IMR-90 (cell line): ENCODE data around the gene DDX20. TPM values are rescaled to one million over a fixed set of nuclear protein-coding genes. Genes with fewer than 3 reads are reported as not detected.

ENCODE experiments used
- ATAC-seq: fragments of 200-7000 bp; cut with Tn5 transposase; 2 replicates; pipeline ENCODE4 v1.9.1; 2020; ENCODE audit warnings: low read depth, mild to moderate bottlenecking, moderate library complexity
- BruUV-seq: library from RNA; stranded (reverse); fragments of 400-500 nt; replicated peaks from 2 replicates; lab custom pipeline; 2021; lab: Mats Ljungman, UMichigan
- CTCF ChIA-PET: fragments of 300-600 bp; formaldehyde crosslinking; extraction: SDS; loops from one replicate; lab custom pipeline; 2021; ENCODE audit warnings: antibody characterized with exemption; lab: Yijun Ruan, JAX
- POLR2A ChIA-PET: fragments of 300-600 bp; sonication (Branson Sonifier 250); formaldehyde crosslinking; loops from one replicate; lab custom pipeline; 2022; ENCODE audit warnings: antibody characterized with exemption; ENCODE audit not compliant: unreplicated experiment; lab: Charles Lee
- DNase-seq: peaks from one replicate; pipeline ENCODE4 v3.0.0; 2013
- H2AFZ ChIP-seq: replicated peaks from 2 replicates; pipeline ENCODE3; 2013; ENCODE audit warnings: low read length, mild to moderate bottlenecking; ENCODE audit not compliant: poor library complexity
- H2AK5ac ChIP-seq: 2 replicates; pipeline ENCODE4 v1.6.1; 2013; ENCODE audit warnings: low read depth, low read length, inconsistent platforms
- H2AK9ac ChIP-seq: replicated peaks from 2 replicates; pipeline ENCODE3; 2013; ENCODE audit warnings: mild to moderate bottlenecking, low read depth, low read length, moderate library complexity; ENCODE audit not compliant: poor library complexity
- H2BK120ac ChIP-seq: 2 replicates; pipeline ENCODE4 v1.6.1; 2013; ENCODE audit warnings: low read depth, low read length, inconsistent platforms
- H2BK15ac ChIP-seq: 3 replicates; pipeline ENCODE4 v1.6.1; 2013; ENCODE audit warnings: low read depth, low read length, inconsistent platforms
- H2BK20ac ChIP-seq: 2 replicates; pipeline ENCODE4 v1.6.1; 2013; ENCODE audit warnings: low read depth, mild to moderate bottlenecking, inconsistent platforms, low read length, moderate library complexity
- H2BK5ac ChIP-seq: 2 replicates; pipeline ENCODE4 v1.6.1; 2013; ENCODE audit warnings: mild to moderate bottlenecking, low read depth, low read length, inconsistent platforms; ENCODE audit not compliant: poor library complexity, severe bottlenecking
- H3K14ac ChIP-seq: replicated peaks from 2 replicates; pipeline ENCODE4 v1.6.1; 2013; ENCODE audit warnings: low read depth, low read length, inconsistent platforms
- H3K18ac ChIP-seq: 2 replicates; pipeline ENCODE4 v1.6.1; 2013; ENCODE audit warnings: low read depth, low read length, control low read depth
- H3K23ac ChIP-seq: 2 replicates; pipeline ENCODE4 v1.6.1; 2013; ENCODE audit warnings: low read depth, low read length, inconsistent platforms
- H3K27ac ChIP-seq: 2 replicates; pipeline ENCODE4 v1.5.1; 2013; ENCODE audit warnings: mild to moderate bottlenecking, control low read depth, low read length; ENCODE audit not compliant: insufficient read depth
- H3K27me3 ChIP-seq: 2 replicates; pipeline ENCODE4 v1.6.1; 2013; ENCODE audit warnings: low read length; ENCODE audit not compliant: control insufficient read depth, insufficient read depth
- H3K36me3 ChIP-seq: 2 replicates; pipeline ENCODE4 v1.6.1; 2013; ENCODE audit warnings: low read length, mixed read lengths; ENCODE audit not compliant: control insufficient read depth, insufficient read depth
- H3K4ac ChIP-seq: 2 replicates; pipeline ENCODE4 v1.6.1; 2013; ENCODE audit warnings: low read depth, low read length, inconsistent platforms
- H3K4me1 ChIP-seq: 2 replicates; pipeline ENCODE4 v1.6.1; 2013; ENCODE audit warnings: low read length, mixed read lengths; ENCODE audit not compliant: control insufficient read depth, insufficient read depth
- H3K4me2 ChIP-seq: 2 replicates; pipeline ENCODE4 v1.6.1; 2013; ENCODE audit warnings: low read depth, mild to moderate bottlenecking, control low read depth, low read length, moderate library complexity
- H3K4me3 ChIP-seq: 2 replicates; pipeline ENCODE4 v1.5.1; 2013; ENCODE audit warnings: low read depth, mild to moderate bottlenecking, control low read depth, low read length, moderate library complexity; ENCODE audit not compliant: insufficient read depth
- H3K56ac ChIP-seq: 2 replicates; pipeline ENCODE4 v1.6.1; 2013; ENCODE audit warnings: low read length, inconsistent platforms; ENCODE audit not compliant: insufficient read depth; ENCODE audit errors: extremely low read depth
- H3K79me1 ChIP-seq, 2 experiments: 2 replicates each; pipeline ENCODE4 v1.6.1; 2013; ENCODE audit warnings: low read length in 2 of 2, inconsistent platforms in 1 of 2, low read depth in 1 of 2
- H3K9ac ChIP-seq: 2 replicates; pipeline ENCODE4 v1.6.1; 2013; ENCODE audit warnings: low read depth, low read length, control low read depth
- H3K9me1 ChIP-seq: 2 replicates; pipeline ENCODE4 v1.6.1; 2013; ENCODE audit warnings: low read length, inconsistent platforms; ENCODE audit not compliant: insufficient read depth
- H3K9me3 ChIP-seq: 2 replicates; pipeline ENCODE4 v1.6.1; 2013; ENCODE audit warnings: low read length; ENCODE audit not compliant: control insufficient read depth, insufficient read depth
- H4K20me1 ChIP-seq: 2 replicates; pipeline ENCODE4 v1.6.1; 2013; ENCODE audit warnings: low read length, inconsistent platforms; ENCODE audit not compliant: insufficient read depth
- H4K5ac ChIP-seq: 2 replicates; pipeline ENCODE4 v1.6.1; 2013; ENCODE audit warnings: mild to moderate bottlenecking, low read depth, low read length, control low read depth
- H4K8ac ChIP-seq, 2 experiments: 2 replicates each; pipeline ENCODE4 v1.6.1; 2013; ENCODE audit warnings: low read depth in 2 of 2, low read length in 2 of 2, control low read depth in 1 of 2, inconsistent platforms in 1 of 2
- H4K91ac ChIP-seq: 2 replicates; pipeline ENCODE4 v1.6.1; 2013; ENCODE audit warnings: low read depth, low read length, inconsistent platforms; ENCODE audit not compliant: insufficient read depth
- CEBPB ChIP-seq: IDR thresholded peaks from 2 replicates; pipeline ENCODE4 v1.6.1; 2012; ENCODE audit warnings: low read depth, low read length, improper control_type of control experiment
- CHD1 ChIP-seq: IDR thresholded peaks from 2 replicates; pipeline ENCODE4 v1.6.1; 2012; ENCODE audit warnings: low read depth, low read length, improper control_type of control experiment
- RFX5 ChIP-seq: IDR thresholded peaks from 2 replicates; pipeline ENCODE4 v1.8.0; 2012; ENCODE audit warnings: low read depth, mild to moderate bottlenecking, low read length, moderate library complexity
- WGBS, 2 experiments: methylation state at CpG; one replicate each; pipeline versions ENCODE4 v1.1.5 to v1.1.7; 2013; ENCODE audit warnings: missing lambda C conversion rate in 2 of 2; ENCODE audit not compliant: insufficient read length in 1 of 2; ENCODE audit errors: extremely low coverage in 2 of 2; 5-methylcytosine and 5-hydroxymethylcytosine counted together
- dilution Hi-C: fragments of 300-500 bp; cut with HindIII; formaldehyde crosslinking; loops from one replicate; pipeline ENCODE4 v1.14.3; 2018; ENCODE audit warnings: low sequenced_read_pairs; ENCODE audit not compliant: unreplicated experiment
- in situ Hi-C: fragments of 300-500 bp; cut with MboI; formaldehyde crosslinking; loops from 3 replicates; pipeline ENCODE4 v1.14.3; 2019; ENCODE audit warnings: low sequenced_read_pairs, inconsistent platforms, mixed read lengths
- intact Hi-C: fragments of 100-400 bp; cut with micrococcal nuclease; formaldehyde crosslinking; loops from 2 replicates; pipeline ENCODE4 v1.10.0; 2022
- polyA plus RNA-seq, 3 experiments: library from polyadenylated mRNA; depleted of rRNA; stranded (reverse); fragments of >200 nt; gene quantifications; 2 replicates each; pipeline ENCODE4 v1.2.3, GENCODE V29; 2012; ENCODE audit warnings: low replicate concordance in 1 of 3
- total RNA-seq: library from RNA; depleted of rRNA; stranded (reverse); fragments of >200 nt; gene quantifications from 2 replicates; pipeline ENCODE4 v1.2.3, GENCODE V29; 2012
- TF ChIP-seq, protein P1 (sequence below): fragments of 150-350 bp; IDR thresholded peaks from 2 replicates; pipeline ENCODE4 v1.6.1; 2016; ENCODE audit warnings: low read depth, mild to moderate bottlenecking, low read length, moderate library complexity, borderline replicate concordance

Gene DDX20
- total and polyA plus RNA-seq, 2 of the 4 experiments (the other 2 are of a cell fraction): 5.7 to 10.9 TPM

GRCh38 chr1:111750856-111751255, 4.8 kb upstream of the DDX20 start:
- no peaks in the 10 kb centered on the region for H3K27me3 ChIP-seq
- H4K91ac ChIP-seq: no peak overlapping the region
- TF ChIP-seq CHD1 (no peak), RFX5 (no peak), CEBPB (no peak)
- TF ChIP-seq, protein P1, sequence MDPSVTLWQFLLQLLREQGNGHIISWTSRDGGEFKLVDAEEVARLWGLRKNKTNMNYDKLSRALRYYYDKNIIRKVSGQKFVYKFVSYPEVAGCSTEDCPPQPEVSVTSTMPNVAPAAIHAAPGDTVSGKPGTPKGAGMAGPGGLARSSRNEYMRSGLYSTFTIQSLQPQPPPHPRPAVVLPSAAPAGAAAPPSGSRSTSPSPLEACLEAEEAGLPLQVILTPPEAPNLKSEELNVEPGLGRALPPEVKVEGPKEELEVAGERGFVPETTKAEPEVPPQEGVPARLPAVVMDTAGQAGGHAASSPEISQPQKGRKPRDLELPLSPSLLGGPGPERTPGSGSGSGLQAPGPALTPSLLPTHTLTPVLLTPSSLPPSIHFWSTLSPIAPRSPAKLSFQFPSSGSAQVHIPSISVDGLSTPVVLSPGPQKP: no peak
- WGBS, 2 experiments: 0% methylated on average over 1 of the region's 2 CpGs; no CpG with 5 or more reads in 1 of the 2 experiments
- H2BK15ac ChIP-seq: no peak overlapping the region
- H3K4me1 ChIP-seq: peaks cover 2% of the 10 kb centered on the region
- H3K4me2 ChIP-seq: no peak overlapping the region
- H2BK20ac ChIP-seq: no peak overlapping the region
- peaks cover 6% of the 10 kb centered on the region; the same call in 1 of the 2 replicates for H3K9me1 ChIP-seq
- ChIA-PET POLR2A (no interaction called here), CTCF (interaction anchor here (0.6 to 1.3 kb wide), 2 partner anchors 36 to 269 kb away, joined by 3 to 4 read pairs; no protein-coding TSS in a partner anchor)
- H3K36me3 ChIP-seq: no peaks in the 10 kb centered on the region
- intact Hi-C loops (no loop called here), in situ Hi-C loops (loop anchor here (5.0 kb wide), 1 partner anchor 34 kb away; no protein-coding TSS in a partner anchor), dilution Hi-C loops (loop anchor here (25.0 kb wide), 1 partner anchor 289 kb away; the partner anchor contains the start of gene C1orf162)
- H2AK9ac ChIP-seq: no peak overlapping the region
- H3K14ac ChIP-seq: no peak overlapping the region
- H4K5ac ChIP-seq: no peak overlapping the region
- H2AK5ac ChIP-seq: no peak overlapping the region
- H4K8ac ChIP-seq: no peak overlapping the region
- no peak overlapping the region for H3K9ac ChIP-seq
- H3K79me1 ChIP-seq: peaks cover 0 to 5% of the 10 kb centered on the region in 2 experiments; a peak in 1 of 4 replicates
- H2AFZ ChIP-seq: peak overlapping the region; percentile 26
- no peak overlapping the region for H3K4me3 ChIP-seq
- no peak overlapping the region for H3K23ac ChIP-seq
- no peak overlapping the region for H3K56ac ChIP-seq
- DNase-seq (no peak), ATAC-seq (no peak)
- no peaks in the 10 kb centered on the region for H3K9me3 ChIP-seq
- H2BK5ac ChIP-seq: no peak overlapping the region
- no peak overlapping the region for H2BK120ac ChIP-seq
- no peak overlapping the region for H3K4ac ChIP-seq
- no peak overlapping the region for H3K27ac ChIP-seq
- H3K18ac ChIP-seq: no peak overlapping the region
- H4K20me1 ChIP-seq: no peaks in the 10 kb centered on the region
- no TSS peak for BruUV-seq
